ENCODE measurements around the gene ANO1.

ANO1 gene

DNA sequence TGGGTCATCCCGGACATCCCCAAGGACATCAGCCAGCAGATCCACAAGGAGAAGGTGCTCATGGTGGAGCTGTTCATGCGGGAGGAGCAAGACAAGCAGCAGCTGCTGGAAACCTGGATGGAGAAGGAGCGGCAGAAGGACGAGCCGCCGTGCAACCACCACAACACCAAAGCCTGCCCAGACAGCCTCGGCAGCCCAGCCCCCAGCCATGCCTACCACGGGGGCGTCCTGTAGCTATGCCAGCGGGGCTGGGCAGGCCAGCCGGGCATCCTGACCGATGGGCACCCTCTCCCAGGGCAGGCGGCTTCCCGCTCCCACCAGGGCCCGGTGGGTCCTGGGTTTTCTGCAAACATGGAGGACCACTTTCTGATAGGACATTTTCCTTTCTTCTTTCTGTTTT lies 109.7 kb downstream of the ANO1 start:
- TF ChIP-seq, protein P1, sequence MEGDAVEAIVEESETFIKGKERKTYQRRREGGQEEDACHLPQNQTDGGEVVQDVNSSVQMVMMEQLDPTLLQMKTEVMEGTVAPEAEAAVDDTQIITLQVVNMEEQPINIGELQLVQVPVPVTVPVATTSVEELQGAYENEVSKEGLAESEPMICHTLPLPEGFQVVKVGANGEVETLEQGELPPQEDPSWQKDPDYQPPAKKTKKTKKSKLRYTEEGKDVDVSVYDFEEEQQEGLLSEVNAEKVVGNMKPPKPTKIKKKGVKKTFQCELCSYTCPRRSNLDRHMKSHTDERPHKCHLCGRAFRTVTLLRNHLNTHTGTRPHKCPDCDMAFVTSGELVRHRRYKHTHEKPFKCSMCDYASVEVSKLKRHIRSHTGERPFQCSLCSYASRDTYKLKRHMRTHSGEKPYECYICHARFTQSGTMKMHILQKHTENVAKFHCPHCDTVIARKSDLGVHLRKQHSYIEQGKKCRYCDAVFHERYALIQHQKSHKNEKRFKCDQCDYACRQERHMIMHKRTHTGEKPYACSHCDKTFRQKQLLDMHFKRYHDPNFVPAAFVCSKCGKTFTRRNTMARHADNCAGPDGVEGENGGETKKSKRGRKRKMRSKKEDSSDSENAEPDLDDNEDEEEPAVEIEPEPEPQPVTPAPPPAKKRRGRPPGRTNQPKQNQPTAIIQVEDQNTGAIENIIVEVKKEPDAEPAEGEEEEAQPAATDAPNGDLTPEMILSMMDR (conservative IDR thresholded peaks at IDR 0.05), result no peak
- H3K27ac ChIP-seq, result no peak overlapping the region

DNA sequence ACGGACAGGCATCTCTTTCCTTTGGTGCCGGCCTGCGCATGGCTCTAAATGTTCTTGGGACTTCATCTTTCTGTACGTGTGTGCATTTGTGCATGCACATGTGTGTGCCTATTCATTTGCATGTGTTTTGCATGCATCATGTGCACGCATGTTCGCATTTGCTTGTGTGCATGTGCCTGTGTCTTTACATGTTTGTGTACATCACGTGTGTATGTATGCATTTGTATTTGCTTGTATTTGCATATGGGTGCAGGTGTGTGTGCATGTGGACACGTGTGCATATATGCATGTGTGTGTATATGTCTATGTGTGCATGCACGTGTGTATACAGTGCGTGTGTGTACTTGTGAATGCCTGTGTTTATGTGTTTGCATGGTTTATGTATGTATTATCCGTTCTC lies 111.5 kb downstream of the ANO1 start:
- no peak overlapping the region for H3K27ac ChIP-seq
- TF ChIP-seq, protein P1 (conservative IDR thresholded peaks at IDR 0.05), result no peak

- TF ChIP-seq, protein P1 (conservative IDR thresholded peaks at IDR 0.05), result peak; percentile 99
- H3K27ac ChIP-seq, result no peak overlapping the region
Measured at GRCh38 chr11:70191495-70192140, 113.5 kb downstream of the ANO1 start.

DNA sequence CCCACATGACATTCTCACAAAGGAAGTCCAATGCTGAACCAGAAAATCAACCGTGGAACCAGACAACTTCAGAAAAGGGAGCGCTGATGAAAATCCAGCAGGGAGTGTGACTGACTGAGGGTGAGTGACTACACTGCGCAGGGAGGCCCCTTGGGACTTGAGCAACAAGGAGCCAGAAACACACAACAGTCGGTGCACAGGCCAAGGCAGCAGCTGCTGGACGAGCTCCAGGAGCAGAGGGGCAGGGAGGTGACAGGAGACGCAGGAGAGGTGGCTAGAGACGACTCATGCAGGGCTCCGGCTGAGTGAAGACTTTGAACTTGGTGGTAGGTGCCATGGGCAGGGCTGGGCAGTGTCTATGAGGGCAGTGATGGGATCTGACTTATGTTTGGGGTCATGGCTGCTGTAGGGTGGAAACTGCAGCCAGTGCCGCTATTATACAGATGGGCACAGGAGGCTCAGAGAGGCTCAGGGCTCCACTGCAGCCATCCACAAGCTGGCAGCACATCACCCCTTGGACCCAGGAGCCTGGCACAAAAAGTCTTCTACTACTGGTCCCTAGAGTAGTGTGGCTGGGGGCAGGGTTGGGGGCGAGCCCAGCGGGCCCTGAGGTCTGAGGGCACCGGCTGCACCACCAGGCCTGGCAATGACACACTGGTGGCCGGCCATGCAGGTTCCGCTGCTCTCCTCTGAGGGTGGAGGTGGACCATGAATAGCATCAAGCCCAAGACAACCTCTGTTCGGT lies 114.7 kb downstream of the ANO1 start:
- TF ChIP-seq, protein P1 (conservative IDR thresholded peaks at IDR 0.05), result no peak
- no peak overlapping the region for H3K27ac ChIP-seq

- no peak overlapping the region for H3K27ac ChIP-seq
- TF ChIP-seq, protein P1 (conservative IDR thresholded peaks at IDR 0.05), result no peak
Measured at GRCh38 chr11:70193411-70194292, 115.5 kb downstream of the ANO1 start.

GRCh38 chr11:70194792-70195791 lies 117.0 kb downstream of the ANO1 start:
- TF ChIP-seq, protein P1 (conservative IDR thresholded peaks at IDR 0.05), result no peak
- H3K27ac ChIP-seq, result no peak overlapping the region

Measured in VCaP (cell line).